Activated effector memory CD4-positive, alpha-beta T cell treated with Interleukin-2 at 50 U/mL for 16 hours (primary cell): ENCODE measurements around the gene DLGAP4.

Source experiments
- DNase-seq: peaks from one replicate; pipeline ENCODE4 v3.0.0-alpha.2; 2020

DLGAP4 gene

GRCh38 chr20:36275441-36276189 lies 30.5 kb upstream of the DLGAP4 start:
- DNase-seq: no peak

- DNase-seq: no peak
Measured at GRCh38 chr20:36277546-36277945, 28.6 kb upstream of the DLGAP4 start.

GRCh38 chr20:36279362-36279761 lies 26.8 kb upstream of the DLGAP4 start:
- no peak for DNase-seq

GRCh38 chr20:36279776-36280175 lies 26.4 kb upstream of the DLGAP4 start:
- no peak for DNase-seq

GRCh38 chr20:36281785-36282380 lies 24.3 kb upstream of the DLGAP4 start:
- DNase-seq: no peak

- no peak for DNase-seq
Measured at GRCh38 chr20:36284751-36285150, 21.4 kb upstream of the DLGAP4 start.

GRCh38 chr20:36285746-36286447 lies 20.2 kb upstream of the DLGAP4 start:
- DNase-seq: no peak

GRCh38 chr20:36297656-36298055 lies 8.5 kb upstream of the DLGAP4 start:
- DNase-seq: no peak

GRCh38 chr20:36298061-36298460 lies 8.1 kb upstream of the DLGAP4 start:
- DNase-seq: no peak

- no peak for DNase-seq
Measured at GRCh38 chr20:36298795-36299339, 7.3 kb upstream of the DLGAP4 start.

GRCh38 chr20:36299459-36299858 lies 6.7 kb upstream of the DLGAP4 start:
- no peak for DNase-seq

GRCh38 chr20:36301359-36302119 lies 4.6 kb upstream of the DLGAP4 start:
- DNase-seq: no peak

GRCh38 chr20:36303020-36303595 lies 3.0 kb upstream of the DLGAP4 start:
- DNase-seq: no peak

- no peak for DNase-seq
Measured at GRCh38 chr20:36303831-36304230, 2.3 kb upstream of the DLGAP4 start.

GRCh38 chr20:36304786-36305495 lies 1.2 kb upstream of the DLGAP4 start:
- DNase-seq: no peak

- no peak for DNase-seq
Measured at GRCh38 chr20:36306553-36307411, 643 bp downstream of the DLGAP4 start.

GRCh38 chr20:36307412-36308325 lies 1.5 kb downstream of the DLGAP4 start:
- DNase-seq: no peak

- DNase-seq: no peak
Measured at GRCh38 chr20:36308353-36308752, 2.2 kb downstream of the DLGAP4 start.

- DNase-seq: no peak
Measured at GRCh38 chr20:36308986-36309385, 2.8 kb downstream of the DLGAP4 start.

- DNase-seq: no peak
Measured at GRCh38 chr20:36309643-36310042, 3.5 kb downstream of the DLGAP4 start.
